ENCODE results near the gene HAPSTR1.
A peak's percentile ranks its signal among the peaks of the same experiment; 100 is the strongest.

The HAPSTR1 gene

GRCh38 chr16:9099131-9099625, 7.7 kb downstream of the HAPSTR1 start:
- Mint-ChIP-seq H3K27me3 (no peaks in the 10 kb centered on the region), H3K27ac (no peak overlapping the region), H3K9me3 (no peaks in the 10 kb centered on the region), H3K36me3 (peaks cover 32% of the 10 kb centered on the region), H3K4me1 (peaks cover 91% of the 10 kb centered on the region), H3K4me3 (peak overlapping the region; percentile 78)

GRCh38 chr16:9102379-9102778, 10.9 kb downstream of the HAPSTR1 start:
- peak overlapping the region; percentile 1 for H3K27ac Mint-ChIP-seq
- peaks cover 41% of the 10 kb centered on the region for H3K36me3 Mint-ChIP-seq
- no peaks in the 10 kb centered on the region for H3K9me3 Mint-ChIP-seq
- peaks cover 93% of the 10 kb centered on the region for H3K4me1 Mint-ChIP-seq
- H3K4me3 Mint-ChIP-seq: peak overlapping the region; percentile 65
- H3K27me3 Mint-ChIP-seq: no peaks in the 10 kb centered on the region

GRCh38 chr16:9102943-9103342, 11.5 kb downstream of the HAPSTR1 start:
- Mint-ChIP-seq H3K27me3 (no peaks in the 10 kb centered on the region), H3K36me3 (peaks cover 44% of the 10 kb centered on the region), H3K4me1 (peaks cover 93% of the 10 kb centered on the region), H3K9me3 (no peaks in the 10 kb centered on the region), H3K4me3 (peak overlapping the region; percentile 65), H3K27ac (peak overlapping the region; percentile 49)

GRCh38 chr16:9103546-9103945, 12.1 kb downstream of the HAPSTR1 start:
- H3K27me3 Mint-ChIP-seq: no peaks in the 10 kb centered on the region
- no peaks in the 10 kb centered on the region for H3K9me3 Mint-ChIP-seq
- peaks cover 44% of the 10 kb centered on the region for H3K36me3 Mint-ChIP-seq
- peak overlapping the region; percentile 65 for H3K4me3 Mint-ChIP-seq
- peak overlapping the region; percentile 49 for H3K27ac Mint-ChIP-seq
- peaks cover 92% of the 10 kb centered on the region for H3K4me1 Mint-ChIP-seq

GRCh38 chr16:9105189-9105588, 13.7 kb downstream of the HAPSTR1 start:
- H3K9me3 Mint-ChIP-seq: no peaks in the 10 kb centered on the region
- H3K27ac Mint-ChIP-seq: peak overlapping the region; percentile 68
- peaks cover 45% of the 10 kb centered on the region for H3K36me3 Mint-ChIP-seq
- peaks cover 92% of the 10 kb centered on the region for H3K4me1 Mint-ChIP-seq
- no peaks in the 10 kb centered on the region for H3K27me3 Mint-ChIP-seq
- peak overlapping the region; percentile 63 for H3K4me3 Mint-ChIP-seq

GRCh38 chr16:9107025-9107970, 15.9 kb downstream of the HAPSTR1 start:
- H3K4me1 Mint-ChIP-seq: peaks cover 90% of the 10 kb centered on the region
- peaks cover 37% of the 10 kb centered on the region for H3K36me3 Mint-ChIP-seq
- H3K27me3 Mint-ChIP-seq: no peaks in the 10 kb centered on the region
- H3K27ac Mint-ChIP-seq: peak overlapping the region; percentile 86
- peak overlapping the region; percentile 64 for H3K4me3 Mint-ChIP-seq
- no peaks in the 10 kb centered on the region for H3K9me3 Mint-ChIP-seq

GRCh38 chr16:9109255-9109654, 17.8 kb downstream of the HAPSTR1 start:
- Mint-ChIP-seq H3K27me3 (no peaks in the 10 kb centered on the region), H3K27ac (no peak overlapping the region), H3K36me3 (peaks cover 34% of the 10 kb centered on the region), H3K9me3 (no peaks in the 10 kb centered on the region), H3K4me1 (peaks cover 90% of the 10 kb centered on the region), H3K4me3 (peak overlapping the region; percentile 64)

- H3K4me1 Mint-ChIP-seq: peaks cover 94% of the 10 kb centered on the region
- peak overlapping the region; percentile 11 for H3K4me3 Mint-ChIP-seq
- no peaks in the 10 kb centered on the region for H3K27me3 Mint-ChIP-seq
- H3K36me3 Mint-ChIP-seq: peaks cover 32% of the 10 kb centered on the region
- no peaks in the 10 kb centered on the region for H3K9me3 Mint-ChIP-seq
- H3K27ac Mint-ChIP-seq: peak overlapping the region; percentile 23
These were observed 20.9 kb downstream of the HAPSTR1 start for GRCh38 chr16:9112166-9112843.

GRCh38 chr16:9112844-9113186, 21.4 kb downstream of the HAPSTR1 start:
- H3K27me3 Mint-ChIP-seq: no peaks in the 10 kb centered on the region
- H3K9me3 Mint-ChIP-seq: no peaks in the 10 kb centered on the region

GRCh38 chr16:9113707-9114106, 22.3 kb downstream of the HAPSTR1 start:
- Mint-ChIP-seq H3K27ac (peak overlapping the region; percentile 77), H3K27me3 (no peaks in the 10 kb centered on the region), H3K4me3 (peak overlapping the region; percentile 52), H3K9me3 (no peaks in the 10 kb centered on the region), H3K4me1 (peaks cover 96% of the 10 kb centered on the region), H3K36me3 (peaks cover 29% of the 10 kb centered on the region)

More at GRCh38 chr16:9112844-9113186, 21.4 kb downstream of the HAPSTR1 start:
- H3K4me3 Mint-ChIP-seq: peak overlapping the region; percentile 37
- H3K4me1 Mint-ChIP-seq: peaks cover 94% of the 10 kb centered on the region
- H3K27ac Mint-ChIP-seq: peak overlapping the region; percentile 68
- H3K36me3 Mint-ChIP-seq: peaks cover 29% of the 10 kb centered on the region

- Mint-ChIP-seq H3K4me1 (peaks cover 96% of the 10 kb centered on the region), H3K27ac (peak overlapping the region; percentile 77), H3K36me3 (peaks cover 29% of the 10 kb centered on the region), H3K4me3 (peak overlapping the region; percentile 52), H3K9me3 (no peaks in the 10 kb centered on the region), H3K27me3 (no peaks in the 10 kb centered on the region)
These were observed 22.7 kb downstream of the HAPSTR1 start for GRCh38 chr16:9114112-9114511.

- Mint-ChIP-seq H3K36me3 (peaks cover 27% of the 10 kb centered on the region), H3K4me3 (no peak overlapping the region), H3K4me1 (peaks cover 90% of the 10 kb centered on the region), H3K9me3 (no peaks in the 10 kb centered on the region), H3K27ac (peak overlapping the region; percentile 77), H3K27me3 (no peaks in the 10 kb centered on the region)
These were observed 23.4 kb downstream of the HAPSTR1 start for GRCh38 chr16:9114842-9115241.

GRCh38 chr16:9115277-9115676, 23.8 kb downstream of the HAPSTR1 start:
- no peaks in the 10 kb centered on the region for H3K27me3 Mint-ChIP-seq
- H3K4me3 Mint-ChIP-seq: no peak overlapping the region
- H3K27ac Mint-ChIP-seq: peak overlapping the region; percentile 77
- H3K36me3 Mint-ChIP-seq: peaks cover 26% of the 10 kb centered on the region
- H3K9me3 Mint-ChIP-seq: no peaks in the 10 kb centered on the region
- H3K4me1 Mint-ChIP-seq: peaks cover 85% of the 10 kb centered on the region

GRCh38 chr16:9116141-9116540, 24.7 kb downstream of the HAPSTR1 start:
- no peaks in the 10 kb centered on the region for H3K9me3 Mint-ChIP-seq
- peaks cover 26% of the 10 kb centered on the region for H3K36me3 Mint-ChIP-seq
- peak overlapping the region; percentile 38 for H3K27ac Mint-ChIP-seq
- H3K27me3 Mint-ChIP-seq: no peaks in the 10 kb centered on the region
- peaks cover 77% of the 10 kb centered on the region for H3K4me1 Mint-ChIP-seq
- no peak overlapping the region for H3K4me3 Mint-ChIP-seq

- Mint-ChIP-seq H3K27me3 (no peaks in the 10 kb centered on the region), H3K27ac (no peak overlapping the region), H3K4me3 (no peak overlapping the region), H3K9me3 (no peaks in the 10 kb centered on the region), H3K36me3 (peaks cover 24% of the 10 kb centered on the region), H3K4me1 (peaks cover 63% of the 10 kb centered on the region)
These were observed 26.7 kb downstream of the HAPSTR1 start for GRCh38 chr16:9118170-9118569.

- Mint-ChIP-seq H3K4me3 (no peak overlapping the region), H3K4me1 (peaks cover 63% of the 10 kb centered on the region), H3K9me3 (no peaks in the 10 kb centered on the region), H3K36me3 (peaks cover 11% of the 10 kb centered on the region), H3K27me3 (no peaks in the 10 kb centered on the region), H3K27ac (no peak overlapping the region)
These were observed 28.4 kb downstream of the HAPSTR1 start for GRCh38 chr16:9119795-9120194.
